Astrocyte of the cerebellum (primary cell): ENCODE results near the gene BRF1.
"Not testable (repeated sequence)": the region's sequence is repeated elsewhere in the genome, so short reads cannot be mapped to it uniquely, and the experiment has no call there.

ENCODE experiments used
- DNase-seq: peaks from one replicate; pipeline ENCODE4 v3.0.0-alpha.2; 2011; ENCODE audit warnings: low read depth
- H3K4me3 ChIP-seq: 2 replicates; pipeline ENCODE4 v1.5.1; 2011; ENCODE audit warnings: mild to moderate bottlenecking, low read depth, low read length, moderate library complexity
- in situ Hi-C: cut with HindIII; loops from 2 replicates; pipeline ENCODE4 v1.10.0; 2017; ENCODE audit warnings: low sequenced_read_pairs
- TF ChIP-seq, protein P1 (sequence below): IDR thresholded peaks from 2 replicates; pipeline ENCODE4 v1.5.1; 2012; ENCODE audit warnings: low read length, low read depth, moderate library complexity, mild to moderate bottlenecking; ENCODE audit errors: missing control alignments

The BRF1 gene

DNA sequence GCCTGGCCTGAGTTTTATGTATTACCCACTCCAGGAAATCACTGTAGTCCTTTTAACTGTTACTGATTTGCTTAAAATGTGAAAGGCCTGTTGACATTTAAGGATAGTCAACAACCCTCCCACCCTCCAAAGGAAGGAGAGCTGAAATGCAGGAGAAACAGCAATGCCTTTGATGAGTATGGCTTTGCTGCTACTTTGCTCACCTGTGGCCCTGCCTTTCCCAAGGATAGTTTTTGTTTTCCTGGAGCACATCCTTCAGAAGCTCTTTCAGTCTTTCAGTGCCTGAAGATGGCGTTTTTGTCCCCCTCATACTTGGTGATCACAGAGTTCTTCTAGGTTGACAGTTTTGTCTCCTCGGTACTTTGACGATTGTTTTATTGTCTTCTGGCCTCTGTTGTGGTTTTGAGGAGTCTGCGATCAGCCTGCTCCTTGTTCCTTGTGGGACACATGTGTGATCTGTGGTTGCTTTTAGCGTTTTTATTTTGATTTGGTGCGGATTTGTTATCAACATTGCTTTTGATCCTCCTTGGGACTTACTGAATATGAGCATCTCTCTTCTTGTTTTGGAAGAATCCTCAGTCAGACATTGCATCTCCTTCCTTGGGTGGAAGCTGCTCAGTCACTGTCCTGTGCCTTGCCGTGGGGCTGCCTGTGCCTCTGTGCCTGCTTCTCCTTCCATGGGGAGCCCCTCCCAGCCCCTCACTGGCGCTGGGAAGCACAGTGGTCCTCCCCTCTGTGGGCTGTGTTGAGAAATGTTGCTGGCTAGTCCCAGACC is 31.0 kb upstream of the BRF1 start:
- in situ Hi-C loops: no loop called here
- no peak overlapping the region for H3K4me3 ChIP-seq
- TF ChIP-seq, protein P1, sequence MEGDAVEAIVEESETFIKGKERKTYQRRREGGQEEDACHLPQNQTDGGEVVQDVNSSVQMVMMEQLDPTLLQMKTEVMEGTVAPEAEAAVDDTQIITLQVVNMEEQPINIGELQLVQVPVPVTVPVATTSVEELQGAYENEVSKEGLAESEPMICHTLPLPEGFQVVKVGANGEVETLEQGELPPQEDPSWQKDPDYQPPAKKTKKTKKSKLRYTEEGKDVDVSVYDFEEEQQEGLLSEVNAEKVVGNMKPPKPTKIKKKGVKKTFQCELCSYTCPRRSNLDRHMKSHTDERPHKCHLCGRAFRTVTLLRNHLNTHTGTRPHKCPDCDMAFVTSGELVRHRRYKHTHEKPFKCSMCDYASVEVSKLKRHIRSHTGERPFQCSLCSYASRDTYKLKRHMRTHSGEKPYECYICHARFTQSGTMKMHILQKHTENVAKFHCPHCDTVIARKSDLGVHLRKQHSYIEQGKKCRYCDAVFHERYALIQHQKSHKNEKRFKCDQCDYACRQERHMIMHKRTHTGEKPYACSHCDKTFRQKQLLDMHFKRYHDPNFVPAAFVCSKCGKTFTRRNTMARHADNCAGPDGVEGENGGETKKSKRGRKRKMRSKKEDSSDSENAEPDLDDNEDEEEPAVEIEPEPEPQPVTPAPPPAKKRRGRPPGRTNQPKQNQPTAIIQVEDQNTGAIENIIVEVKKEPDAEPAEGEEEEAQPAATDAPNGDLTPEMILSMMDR: no peak
- DNase-seq: no peak

DNA sequence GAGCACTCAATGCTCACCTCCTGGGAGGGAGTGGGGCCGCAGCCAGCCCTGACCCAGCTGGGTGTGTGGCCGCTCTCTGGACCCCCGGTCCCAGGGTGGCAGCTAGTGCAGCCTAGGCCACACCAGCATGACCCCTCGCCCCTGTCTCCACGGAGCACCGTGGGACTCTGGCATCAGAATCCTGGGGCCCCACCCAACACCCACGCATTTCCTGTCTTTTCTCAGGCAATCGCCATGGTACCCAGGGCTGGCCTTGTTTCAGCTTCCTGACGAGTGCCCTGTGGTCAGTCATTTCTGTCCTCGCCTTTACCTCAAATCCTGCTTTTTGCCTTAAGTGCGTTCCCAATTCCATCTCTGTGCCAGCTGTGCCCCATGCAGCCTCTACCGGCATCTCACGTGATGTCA is 29.7 kb upstream of the BRF1 start:
- DNase-seq: no peak
- H3K4me3 ChIP-seq: no peak overlapping the region
- TF ChIP-seq, protein P1: no peak
- in situ Hi-C loops: no loop called here

DNA sequence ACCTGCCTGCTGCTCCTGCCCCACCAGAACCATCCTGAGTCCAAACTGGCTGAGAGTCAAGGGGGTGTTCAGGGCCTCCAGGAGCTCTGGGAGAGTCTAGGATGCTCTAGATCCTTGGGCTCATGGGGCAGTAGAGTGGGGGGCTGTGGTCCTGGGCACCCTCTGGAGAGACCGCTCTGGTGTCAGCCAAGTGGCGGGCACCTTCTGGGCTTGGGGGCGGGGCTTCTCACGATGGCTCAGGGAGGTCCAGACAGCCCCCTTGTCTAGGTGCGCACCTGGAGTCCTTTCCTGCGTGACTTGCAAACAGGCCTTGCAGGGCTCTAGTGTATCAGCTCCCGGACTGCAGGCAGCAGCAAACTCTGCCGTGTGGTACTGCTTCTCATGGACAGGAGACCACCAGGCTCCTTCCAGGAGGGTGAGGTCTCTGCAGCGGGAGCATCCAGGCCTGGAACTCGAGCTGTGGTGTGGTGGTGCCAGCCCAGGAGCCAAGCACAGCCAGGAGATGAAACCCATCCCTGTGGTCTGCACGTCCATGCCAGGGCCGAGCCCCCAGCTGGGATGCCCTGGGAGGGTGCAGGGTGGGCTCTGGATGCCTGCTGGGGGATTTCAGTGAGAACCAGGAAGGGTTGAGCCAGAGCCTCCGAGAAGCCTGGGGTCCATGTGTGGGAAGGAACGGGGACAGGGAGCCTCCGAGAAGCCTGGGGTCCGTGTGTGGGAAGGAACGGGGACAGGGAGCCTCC is 28.8 kb upstream of the BRF1 start:
- TF ChIP-seq, protein P1: no peak
- DNase-seq: no peak
- in situ Hi-C loops: no loop called here
- no peak overlapping the region for H3K4me3 ChIP-seq

DNA sequence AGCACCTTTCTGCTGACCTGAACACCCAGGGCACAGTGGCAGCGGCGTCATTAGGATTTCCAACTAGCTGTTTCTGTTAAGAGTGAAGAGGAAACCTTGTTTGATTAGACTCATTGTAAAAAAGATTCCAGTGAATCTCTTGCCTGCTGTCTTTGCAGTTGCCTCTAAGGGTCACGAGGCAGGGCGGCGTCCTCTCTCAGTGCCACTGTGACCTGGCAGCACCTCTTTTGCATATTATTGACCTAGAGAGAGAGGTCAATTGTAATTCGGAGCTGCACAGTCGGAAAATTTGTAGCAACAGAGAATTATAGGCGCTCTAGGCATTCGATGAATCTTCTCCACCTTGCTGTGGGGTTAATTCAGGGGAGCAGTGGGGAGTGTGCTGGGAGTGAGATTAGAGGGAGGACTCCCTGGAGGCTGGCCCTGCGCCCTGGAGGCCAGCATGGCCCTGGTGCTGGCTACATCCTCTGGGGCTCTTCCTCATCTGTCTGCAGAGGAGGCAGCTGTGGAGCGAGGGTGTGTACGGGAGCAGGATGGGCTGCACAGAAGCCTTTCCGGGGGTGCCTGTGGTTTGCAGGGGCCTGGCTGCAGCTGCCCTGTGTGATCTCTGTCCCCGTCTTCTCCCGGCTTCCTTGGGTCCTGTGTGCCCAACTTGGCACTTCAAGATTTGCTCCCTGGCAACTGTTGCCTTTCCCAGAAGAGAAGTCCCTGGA is 28.0 kb upstream of the BRF1 start:
- H3K4me3 ChIP-seq: no peak overlapping the region
- DNase-seq: no peak
- in situ Hi-C loops: no loop called here
- TF ChIP-seq, protein P1: no peak

DNA sequence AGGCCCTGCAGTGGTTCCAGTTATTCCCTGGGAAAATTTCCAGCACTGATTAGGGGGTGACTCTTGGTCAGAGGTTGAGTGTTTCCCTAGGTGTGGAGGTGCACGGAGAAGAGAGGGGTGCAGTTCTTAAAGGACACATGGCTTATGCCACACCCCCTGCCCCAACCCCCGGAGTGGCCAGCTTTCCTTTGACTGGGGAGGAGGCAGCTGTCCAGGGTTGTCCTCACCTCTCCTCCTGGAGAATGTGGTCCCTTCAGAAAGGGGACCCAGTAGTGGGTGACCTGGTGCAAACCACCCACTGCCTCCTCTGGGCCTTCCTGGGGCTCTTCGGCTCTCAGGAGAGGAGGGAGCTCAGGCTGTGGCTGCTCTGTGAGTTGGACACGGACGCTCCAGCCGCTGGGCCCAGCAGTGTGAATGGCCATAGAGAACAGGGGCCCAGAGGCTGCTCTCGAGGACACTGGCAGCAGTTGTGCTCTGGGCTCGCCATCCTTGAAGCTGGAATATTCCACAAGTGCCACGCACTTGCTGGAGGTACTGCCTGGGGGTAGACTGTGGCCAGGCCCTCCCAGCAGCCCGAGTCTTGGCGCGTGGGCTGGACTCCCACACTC is 27.4 kb upstream of the BRF1 start:
- H3K4me3 ChIP-seq: no peak overlapping the region
- TF ChIP-seq, protein P1: no peak
- no peak for DNase-seq
- in situ Hi-C loops: no loop called here

DNA sequence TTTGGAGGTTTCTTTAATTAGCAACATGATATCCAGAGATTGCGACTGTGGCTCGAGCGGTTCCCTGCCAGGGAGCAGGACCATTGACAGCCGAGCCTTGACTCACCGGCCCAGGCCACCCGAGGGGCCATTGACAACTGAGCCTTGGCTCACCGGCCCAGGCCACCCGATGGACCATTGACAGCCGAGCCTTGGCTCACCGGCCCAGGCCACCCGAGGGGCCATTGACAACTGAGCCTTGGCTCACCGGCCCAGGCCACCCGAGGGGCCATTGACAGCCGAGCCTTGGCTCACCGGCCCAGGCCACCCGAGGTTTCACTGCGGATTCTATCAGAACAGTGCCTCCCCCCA is 26.9 kb upstream of the BRF1 start:
- DNase-seq, in situ Hi-C loops, H3K4me3 ChIP-seq: not testable (repeated sequence)
